ENCODE results near the gene RNGTT.
A peak's percentile ranks its signal among the peaks of the same experiment; 100 is the strongest.

Gene RNGTT

DNA sequence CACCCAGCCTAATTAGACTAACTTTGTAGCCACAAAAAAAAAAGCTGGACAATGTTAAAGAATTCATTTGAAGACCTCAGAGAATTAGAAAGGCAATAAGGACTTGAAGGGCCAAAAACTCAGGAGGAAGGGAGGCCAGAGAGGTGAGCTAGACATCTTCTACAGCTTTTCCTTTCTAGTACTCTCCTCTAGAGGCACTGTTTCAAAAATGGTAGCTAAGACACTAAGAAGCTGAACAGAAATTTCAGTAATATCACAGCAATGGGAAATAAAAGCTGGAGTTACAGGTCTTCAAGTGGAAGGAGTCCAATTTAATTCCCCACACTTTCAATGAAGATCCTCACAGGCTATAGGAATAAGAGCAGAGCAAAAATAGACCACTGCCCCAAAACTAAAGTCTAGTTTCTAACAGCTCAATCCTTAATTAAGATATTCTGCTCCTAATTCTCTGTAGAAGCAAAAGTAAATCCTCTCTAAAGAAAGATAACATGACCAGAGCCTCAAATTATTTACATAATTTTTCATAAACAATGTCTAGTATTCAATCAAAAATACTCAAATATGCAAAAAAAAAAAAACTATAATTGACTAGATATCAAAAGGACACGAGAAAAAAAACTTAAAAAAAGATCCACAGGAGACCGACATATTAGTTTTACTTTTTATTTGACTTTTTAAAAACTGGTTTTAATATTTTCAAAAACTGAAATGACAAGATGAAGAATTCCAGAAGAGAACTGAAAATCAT lies 63.7 kb downstream of the RNGTT start:
- H3K9me3 ChIP-seq (ENCODE audit: control insufficient read depth, insufficient read depth, low read depth, low read length), result no peaks in the 10 kb centered on the region
- H3K36me3 ChIP-seq (ENCODE audit: control insufficient read depth in 2 of 2, insufficient read depth in 1 of 2, low read length in 2 of 2), result peaks cover 17 to 29% of the 10 kb centered on the region in 2 experiments; a peak in 2 of 3 replicates
- TF ChIP-seq, protein P1, sequence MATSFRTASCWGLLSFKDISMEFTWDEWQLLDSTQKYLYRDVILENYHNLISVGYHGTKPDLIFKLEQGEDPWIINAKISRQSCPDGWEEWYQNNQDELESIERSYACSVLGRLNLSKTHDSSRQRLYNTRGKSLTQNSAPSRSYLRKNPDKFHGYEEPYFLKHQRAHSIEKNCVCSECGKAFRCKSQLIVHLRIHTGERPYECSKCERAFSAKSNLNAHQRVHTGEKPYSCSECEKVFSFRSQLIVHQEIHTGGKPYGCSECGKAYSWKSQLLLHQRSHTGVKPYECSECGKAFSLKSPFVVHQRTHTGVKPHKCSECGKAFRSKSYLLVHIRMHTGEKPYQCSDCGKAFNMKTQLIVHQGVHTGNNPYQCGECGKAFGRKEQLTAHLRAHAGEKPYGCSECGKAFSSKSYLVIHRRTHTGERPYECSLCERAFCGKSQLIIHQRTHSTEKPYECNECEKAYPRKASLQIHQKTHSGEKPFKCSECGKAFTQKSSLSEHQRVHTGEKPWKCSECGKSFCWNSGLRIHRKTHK (tag by site-specific recombination; IDR thresholded peaks at IDR 0.05), result peak; percentile 90
- no peak for TF ChIP-seq ZNF221 (tag by site-specific recombination; IDR thresholded peaks at IDR 0.05; ENCODE audit: borderline replicate concordance)
- POLR2A ChIA-PET, result no interaction called here
- no peak overlapping the region for H3K4me3 ChIP-seq (ENCODE audit: low read depth, low read length)
- no peak overlapping the region for H3K27ac ChIP-seq (ENCODE audit: extremely low read depth, low read depth, low read length)
- CTCF ChIA-PET, result interaction anchor here (0.6 to 2.7 kb wide), 21 partner anchors 9 to 1836 kb away, joined by 3 to 26 read pairs (median 4); no protein-coding TSS in a partner anchor
- no peaks in the 10 kb centered on the region for H3K4me1 ChIP-seq (ENCODE audit: control insufficient read depth, insufficient read depth, low read length)

DNA sequence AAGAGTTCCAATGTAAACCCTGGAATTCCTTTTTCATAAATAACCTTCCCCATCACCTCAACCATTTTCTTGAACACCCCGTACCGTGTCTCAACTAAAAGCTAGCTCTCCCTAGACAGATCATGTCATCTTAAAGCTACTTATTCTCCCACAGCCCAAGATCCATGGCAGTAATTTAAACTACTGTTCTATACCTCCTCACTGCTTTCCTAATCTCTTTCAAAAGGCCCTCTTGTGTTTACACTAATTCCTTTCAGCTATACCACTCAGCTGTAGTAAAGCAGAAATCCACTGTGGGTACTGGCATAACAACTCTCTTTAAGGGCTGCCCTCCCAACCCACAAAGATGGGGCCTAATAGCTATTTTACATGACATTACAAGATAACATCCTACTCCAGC lies 67.5 kb downstream of the RNGTT start:
- Histone ChIP-seq H3K4me3 (ENCODE audit: low read depth, low read length) (no peak overlapping the region), H3K27ac (ENCODE audit: extremely low read depth, low read depth, low read length) (no peak overlapping the region), H3K36me3 (ENCODE audit: control insufficient read depth in 2 of 2, insufficient read depth in 1 of 2, low read length in 2 of 2) (peaks cover 0 to 9% of the 10 kb centered on the region in 2 experiments; a peak in 2 of 3 replicates), H3K9me3 (ENCODE audit: control insufficient read depth, insufficient read depth, low read depth, low read length) (no peaks in the 10 kb centered on the region), H3K4me1 (ENCODE audit: control insufficient read depth, insufficient read depth, low read length) (0 out of 2 replicates have a peak, but pooled peaks cover 2% of the 10 kb centered on the region)
- POLR2A ChIA-PET, result no interaction called here
- CTCF ChIA-PET, result interaction anchor here (0.7 to 1.0 kb wide), 3 partner anchors 11 to 23 kb away, joined by 3 read pairs; no protein-coding TSS in a partner anchor
- TF ChIP-seq ZNF426 (tag by site-specific recombination; IDR thresholded peaks at IDR 0.05) (no peak), ZNF335 (tag by site-specific recombination; conservative IDR thresholded peaks at IDR 0.05) (no peak), ZNF747 (tag by site-specific recombination; IDR thresholded peaks at IDR 0.05) (no peak), ZNF530 (tag by site-specific recombination; IDR thresholded peaks at IDR 0.05; ENCODE audit: low read depth) (no peak)
- TF ChIP-seq, protein P2, sequence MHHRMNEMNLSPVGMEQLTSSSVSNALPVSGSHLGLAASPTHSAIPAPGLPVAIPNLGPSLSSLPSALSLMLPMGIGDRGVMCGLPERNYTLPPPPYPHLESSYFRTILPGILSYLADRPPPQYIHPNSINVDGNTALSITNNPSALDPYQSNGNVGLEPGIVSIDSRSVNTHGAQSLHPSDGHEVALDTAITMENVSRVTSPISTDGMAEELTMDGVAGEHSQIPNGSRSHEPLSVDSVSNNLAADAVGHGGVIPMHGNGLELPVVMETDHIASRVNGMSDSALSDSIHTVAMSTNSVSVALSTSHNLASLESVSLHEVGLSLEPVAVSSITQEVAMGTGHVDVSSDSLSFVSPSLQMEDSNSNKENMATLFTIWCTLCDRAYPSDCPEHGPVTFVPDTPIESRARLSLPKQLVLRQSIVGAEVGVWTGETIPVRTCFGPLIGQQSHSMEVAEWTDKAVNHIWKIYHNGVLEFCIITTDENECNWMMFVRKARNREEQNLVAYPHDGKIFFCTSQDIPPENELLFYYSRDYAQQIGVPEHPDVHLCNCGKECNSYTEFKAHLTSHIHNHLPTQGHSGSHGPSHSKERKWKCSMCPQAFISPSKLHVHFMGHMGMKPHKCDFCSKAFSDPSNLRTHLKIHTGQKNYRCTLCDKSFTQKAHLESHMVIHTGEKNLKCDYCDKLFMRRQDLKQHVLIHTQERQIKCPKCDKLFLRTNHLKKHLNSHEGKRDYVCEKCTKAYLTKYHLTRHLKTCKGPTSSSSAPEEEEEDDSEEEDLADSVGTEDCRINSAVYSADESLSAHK (tag by site-specific recombination; IDR thresholded peaks at IDR 0.05), result no peak
- TF ChIP-seq, protein P3, sequence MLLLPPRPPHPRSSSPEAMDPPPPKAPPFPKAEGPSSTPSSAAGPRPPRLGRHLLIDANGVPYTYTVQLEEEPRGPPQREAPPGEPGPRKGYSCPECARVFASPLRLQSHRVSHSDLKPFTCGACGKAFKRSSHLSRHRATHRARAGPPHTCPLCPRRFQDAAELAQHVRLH (tag by site-specific recombination; IDR thresholded peaks at IDR 0.05), result no peak

DNA sequence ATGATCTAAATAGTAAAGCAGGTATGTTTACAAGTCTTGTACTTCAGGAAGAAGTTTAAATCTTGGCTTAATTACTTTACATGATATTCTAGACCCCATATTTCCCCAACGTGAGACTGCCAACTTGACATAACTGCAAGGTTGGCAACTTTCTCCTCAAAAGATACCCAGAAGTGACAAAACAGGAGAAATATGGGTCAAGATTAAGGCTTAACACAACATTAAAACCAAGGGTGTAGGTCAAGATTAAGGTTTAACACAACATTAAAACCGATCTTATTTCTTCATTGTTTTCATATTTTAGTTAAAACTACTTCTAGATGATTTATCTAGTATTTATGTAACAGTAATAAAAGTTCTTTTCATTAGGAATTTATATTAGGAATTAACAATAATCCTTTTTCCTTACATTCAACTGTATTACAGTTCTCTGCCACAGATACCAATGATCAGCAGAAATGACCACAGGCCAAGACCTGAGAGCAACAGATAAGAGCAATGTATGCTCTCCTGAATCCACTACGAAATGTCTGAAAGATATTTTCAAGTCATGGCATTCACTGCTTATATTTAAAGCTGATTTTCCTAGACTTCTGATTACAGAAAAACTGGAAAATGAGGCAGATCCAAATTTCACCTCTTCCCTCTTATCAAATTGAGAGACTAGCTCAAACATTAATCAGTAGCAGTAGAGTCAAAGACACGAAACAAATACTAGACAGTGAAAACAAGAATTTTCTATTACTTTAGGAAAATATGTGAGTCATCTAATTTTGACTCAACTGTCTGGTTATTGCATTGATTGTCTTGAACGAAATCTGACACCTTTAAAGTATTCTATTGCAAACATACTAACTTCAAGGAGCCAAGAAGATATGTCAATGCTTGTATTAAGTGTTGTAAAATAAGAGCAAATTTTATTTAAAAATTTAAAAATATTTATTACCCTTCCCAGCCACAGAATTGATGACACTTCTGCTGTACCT lies 72.3 kb downstream of the RNGTT start:
- POLR2A ChIA-PET, result interaction anchor here (0.6 kb wide), 1 partner anchor 11 kb away, joined by 4 read pairs; no protein-coding TSS in a partner anchor
- Histone ChIP-seq H3K27ac (ENCODE audit: extremely low read depth, low read depth, low read length) (no peak overlapping the region), H3K4me3 (ENCODE audit: low read depth, low read length) (no peak overlapping the region), H3K9me3 (ENCODE audit: control insufficient read depth, insufficient read depth, low read depth, low read length) (no peaks in the 10 kb centered on the region), H3K36me3 (ENCODE audit: control insufficient read depth in 2 of 2, insufficient read depth in 1 of 2, low read length in 2 of 2) (peaks cover 10 to 15% of the 10 kb centered on the region in 2 experiments), H3K4me1 (ENCODE audit: control insufficient read depth, insufficient read depth, low read length) (0 out of 2 replicates have a peak, but pooled peaks cover 2% of the 10 kb centered on the region)
- CTCF ChIA-PET, result interaction anchor here (0.6 to 2.1 kb wide), 4 partner anchors 9 to 318 kb away, joined by 3 to 9 read pairs (median 4); no protein-coding TSS in a partner anchor
- TF ChIP-seq FEZF1 (tag by site-specific recombination; IDR thresholded peaks at IDR 0.05), result no peak
- TF ChIP-seq ZNF670 (tag by site-specific recombination; IDR thresholded peaks at IDR 0.05; ENCODE audit: low read depth), result no peak
- TF ChIP-seq GLIS1 (tag by site-specific recombination; IDR thresholded peaks at IDR 0.05), result no peak
- no peak for TF ChIP-seq ZNF596 (tag by site-specific recombination; IDR thresholded peaks at IDR 0.05)
- TF ChIP-seq ZNF248 (tag by site-specific recombination; IDR thresholded peaks at IDR 0.05), result no peak
- TF ChIP-seq, protein P4, sequence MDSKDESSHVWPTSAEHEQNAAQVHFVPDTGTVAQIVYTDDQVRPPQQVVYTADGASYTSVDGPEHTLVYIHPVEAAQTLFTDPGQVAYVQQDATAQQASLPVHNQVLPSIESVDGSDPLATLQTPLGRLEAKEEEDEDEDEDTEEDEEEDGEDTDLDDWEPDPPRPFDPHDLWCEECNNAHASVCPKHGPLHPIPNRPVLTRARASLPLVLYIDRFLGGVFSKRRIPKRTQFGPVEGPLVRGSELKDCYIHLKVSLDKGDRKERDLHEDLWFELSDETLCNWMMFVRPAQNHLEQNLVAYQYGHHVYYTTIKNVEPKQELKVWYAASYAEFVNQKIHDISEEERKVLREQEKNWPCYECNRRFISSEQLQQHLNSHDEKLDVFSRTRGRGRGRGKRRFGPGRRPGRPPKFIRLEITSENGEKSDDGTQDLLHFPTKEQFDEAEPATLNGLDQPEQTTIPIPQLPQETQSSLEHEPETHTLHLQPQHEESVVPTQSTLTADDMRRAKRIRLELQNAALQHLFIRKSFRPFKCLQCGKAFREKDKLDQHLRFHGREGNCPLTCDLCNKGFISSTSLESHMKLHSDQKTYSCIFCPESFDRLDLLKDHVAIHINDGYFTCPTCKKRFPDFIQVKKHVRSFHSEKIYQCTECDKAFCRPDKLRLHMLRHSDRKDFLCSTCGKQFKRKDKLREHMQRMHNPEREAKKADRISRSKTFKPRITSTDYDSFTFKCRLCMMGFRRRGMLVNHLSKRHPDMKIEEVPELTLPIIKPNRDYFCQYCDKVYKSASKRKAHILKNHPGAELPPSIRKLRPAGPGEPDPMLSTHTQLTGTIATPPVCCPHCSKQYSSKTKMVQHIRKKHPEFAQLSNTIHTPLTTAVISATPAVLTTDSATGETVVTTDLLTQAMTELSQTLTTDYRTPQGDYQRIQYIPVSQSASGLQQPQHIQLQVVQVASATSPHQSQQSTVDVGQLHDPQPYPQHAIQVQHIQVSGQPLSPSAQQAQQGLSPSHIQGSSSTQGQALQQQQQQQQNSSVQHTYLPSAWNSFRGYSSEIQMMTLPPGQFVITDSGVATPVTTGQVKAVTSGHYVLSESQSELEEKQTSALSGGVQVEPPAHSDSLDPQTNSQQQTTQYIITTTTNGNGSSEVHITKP (tag by site-specific recombination; IDR thresholded peaks at IDR 0.05), result no peak
- no peak for TF ChIP-seq ZNF202 (tag by site-specific recombination; IDR thresholded peaks at IDR 0.05; ENCODE audit: borderline replicate concordance)
- TF ChIP-seq ZNF10 (tag by site-specific recombination; IDR thresholded peaks at IDR 0.05), result no peak
- TF ChIP-seq, protein P5, sequence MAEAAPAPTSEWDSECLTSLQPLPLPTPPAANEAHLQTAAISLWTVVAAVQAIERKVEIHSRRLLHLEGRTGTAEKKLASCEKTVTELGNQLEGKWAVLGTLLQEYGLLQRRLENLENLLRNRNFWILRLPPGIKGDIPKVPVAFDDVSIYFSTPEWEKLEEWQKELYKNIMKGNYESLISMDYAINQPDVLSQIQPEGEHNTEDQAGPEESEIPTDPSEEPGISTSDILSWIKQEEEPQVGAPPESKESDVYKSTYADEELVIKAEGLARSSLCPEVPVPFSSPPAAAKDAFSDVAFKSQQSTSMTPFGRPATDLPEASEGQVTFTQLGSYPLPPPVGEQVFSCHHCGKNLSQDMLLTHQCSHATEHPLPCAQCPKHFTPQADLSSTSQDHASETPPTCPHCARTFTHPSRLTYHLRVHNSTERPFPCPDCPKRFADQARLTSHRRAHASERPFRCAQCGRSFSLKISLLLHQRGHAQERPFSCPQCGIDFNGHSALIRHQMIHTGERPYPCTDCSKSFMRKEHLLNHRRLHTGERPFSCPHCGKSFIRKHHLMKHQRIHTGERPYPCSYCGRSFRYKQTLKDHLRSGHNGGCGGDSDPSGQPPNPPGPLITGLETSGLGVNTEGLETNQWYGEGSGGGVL (tag by site-specific recombination; IDR thresholded peaks at IDR 0.05), result no peak

Measured in HEK293 (cell line).